A673 (cell line): ENCODE data around the gene SGCA. TPM values are rescaled to one million over a fixed set of nuclear protein-coding genes. Genes with fewer than 3 reads are reported as not detected.

Source experiments
- BruUV-seq: library from RNA; stranded (reverse); fragments of 400-500 nt; replicated peaks from 2 replicates; lab custom pipeline; 2021; lab: Mats Ljungman, UMichigan
- CTCF ChIA-PET: fragments of 300-600 bp; sonication (Branson Sonifier 250); formaldehyde crosslinking; loops from one replicate; lab custom pipeline; 2022; ENCODE audit warnings: antibody characterized with exemption; lab: Charles Lee
- POLR2A ChIA-PET: fragments of 300-600 bp; sonication (Branson Sonifier 250); formaldehyde crosslinking; loops from one replicate; lab custom pipeline; 2022; ENCODE audit warnings: antibody characterized with exemption; ENCODE audit not compliant: low non-redundant PET; lab: Charles Lee
- DNase-seq: peaks from one replicate; pipeline ENCODE4 v3.0.0-alpha.2; 2015; ENCODE audit warnings: low spot score
- H3K27ac ChIP-seq: fragments of 200-600 bp; sonication (generic); 2 replicates; pipeline ENCODE4 v1.5.1; 2016; ENCODE audit warnings: mixed run types, low read depth, mild to moderate bottlenecking, mixed read lengths, antibody characterized with exemption, low read length; ENCODE audit not compliant: poor library complexity, severe bottlenecking
- H3K27me3 ChIP-seq: fragments of 200-600 bp; sonication (generic); replicated peaks from 2 replicates; pipeline ENCODE4 v1.6.1; 2017; ENCODE audit warnings: mixed run types, low read depth, mild to moderate bottlenecking, mixed read lengths, antibody characterized with exemption, low read length; ENCODE audit not compliant: insufficient read depth, poor library complexity
- H3K36me3 ChIP-seq: fragments of 200-600 bp; sonication (generic); 2 replicates; pipeline ENCODE4 v1.6.1; 2016; ENCODE audit warnings: mixed run types, mild to moderate bottlenecking, mixed read lengths, antibody characterized with exemption, low read length; ENCODE audit not compliant: insufficient read depth, poor library complexity, severe bottlenecking
- H3K4me1 ChIP-seq: fragments of 200-600 bp; sonication (generic); 2 replicates; pipeline ENCODE4 v1.6.1; 2017; ENCODE audit warnings: mixed run types, mild to moderate bottlenecking, mixed read lengths, antibody characterized with exemption, low read length; ENCODE audit not compliant: insufficient read depth, poor library complexity, severe bottlenecking
- H3K4me3 ChIP-seq: fragments of 200-600 bp; sonication (generic); 2 replicates; pipeline ENCODE4 v1.5.1; 2016; ENCODE audit warnings: low read depth, mixed run types, mild to moderate bottlenecking, mixed read lengths, low read length; ENCODE audit not compliant: poor library complexity, severe bottlenecking
- H3K9me3 ChIP-seq: fragments of 200-600 bp; sonication (generic); 2 replicates; pipeline ENCODE4 v1.6.1; 2016; ENCODE audit warnings: mixed run types, low read depth, mild to moderate bottlenecking, mixed read lengths, antibody characterized with exemption, low read length; ENCODE audit not compliant: poor library complexity, severe bottlenecking
- CTCF ChIP-seq: fragments of 300-800, 200-600 bp; sonication (generic); conservative IDR thresholded peaks from 2 replicates; pipeline ENCODE4 v1.5.1; 2017; ENCODE audit warnings: low read depth, mild to moderate bottlenecking, antibody characterized with exemption, low read length, moderate library complexity, mixed read lengths
- EZH2 ChIP-seq: fragments of 200-600 bp; sonication (generic); IDR thresholded peaks from 2 replicates; pipeline ENCODE4 v1.6.1; 2017; ENCODE audit warnings: borderline replicate concordance, low read depth, mild to moderate bottlenecking, mixed read lengths, antibody characterized with exemption, low read length; ENCODE audit not compliant: poor library complexity, severe bottlenecking
- intact Hi-C: fragments of 100-400 bp; cut with micrococcal nuclease; formaldehyde crosslinking; loops from one replicate; pipeline ENCODE4 v1.10.0; 2022; ENCODE audit not compliant: unreplicated experiment
- total RNA-seq: library from RNA; stranded (reverse); gene quantifications from 2 replicates; pipeline ENCODE4 v1.2.3, GENCODE V29; 2021

SGCA gene
- total RNA-seq, 1 experiment from 2014 or later = not detected

- CTCF ChIA-PET = interaction anchor here (2.0 kb wide), 1 partner anchor 66 kb away, joined by 5 read pairs; no protein-coding TSS in a partner anchor
- Histone ChIP-seq H3K36me3 (no peaks in the 10 kb centered on the region), H3K4me3 (no peak overlapping the region), H3K27me3 (peaks cover 16% of the 10 kb centered on the region), H3K27ac (no peak overlapping the region), H3K9me3 (no peaks in the 10 kb centered on the region), H3K4me1 (peaks cover 24% of the 10 kb centered on the region)
- BruUV-seq = no TSS peak
- TF ChIP-seq CTCF = no peak
- no peak for TF ChIP-seq EZH2
- no peak for DNase-seq
- POLR2A ChIA-PET = interaction anchor here (0.8 kb wide), 1 partner anchor 44 kb away, joined by 3 read pairs; no protein-coding TSS in a partner anchor
- intact Hi-C loops = no loop called here
Observed at GRCh38 chr17:50205963-50206505, 40.2 kb downstream of the SGCA start.

GRCh38 chr17:50206604-50207293 is 40.9 kb downstream of the SGCA start:
- CTCF ChIA-PET = interaction anchor here (0.7 kb wide), 1 partner anchor 93 kb away, joined by 3 read pairs; no protein-coding TSS in a partner anchor
- DNase-seq = peak; percentile 52
- BruUV-seq = no TSS peak
- Histone ChIP-seq H3K4me1 (peaks cover 23% of the 10 kb centered on the region), H3K9me3 (no peaks in the 10 kb centered on the region), H3K27me3 (peaks cover 9% of the 10 kb centered on the region), H3K4me3 (no peak overlapping the region), H3K36me3 (no peaks in the 10 kb centered on the region), H3K27ac (no peak overlapping the region)
- TF ChIP-seq EZH2 (no peak), CTCF (no peak)
- POLR2A ChIA-PET = no interaction called here
- intact Hi-C loops = no loop called here

- H3K4me3 ChIP-seq = no peak overlapping the region
- ChIA-PET CTCF (interaction anchor here (0.6 kb wide), 1 partner anchor 795 kb away, joined by 3 read pairs; no protein-coding TSS in a partner anchor), POLR2A (no interaction called here)
- DNase-seq = no peak
- no peaks in the 10 kb centered on the region for H3K9me3 ChIP-seq
- peaks cover 3% of the 10 kb centered on the region for H3K27me3 ChIP-seq
- intact Hi-C loops = no loop called here
- H3K27ac ChIP-seq = no peak overlapping the region
- H3K36me3 ChIP-seq = no peaks in the 10 kb centered on the region
- BruUV-seq = no TSS peak
- TF ChIP-seq EZH2 (no peak), CTCF (no peak)
- peaks cover 23% of the 10 kb centered on the region for H3K4me1 ChIP-seq
Observed at GRCh38 chr17:50207315-50207714, 41.5 kb downstream of the SGCA start.
